IPS-20b (cell line): ENCODE measurements around the gene SETD1A.

ENCODE experiments used
- H3K27ac ChIP-seq: one replicate; pipeline ENCODE4 v1.5.1; 2013; ENCODE audit warnings: low read length
- H3K27me3 ChIP-seq: 2 replicates; pipeline ENCODE4 v1.6.1; 2013; ENCODE audit warnings: mild to moderate bottlenecking, low read length, inconsistent platforms; ENCODE audit not compliant: insufficient read depth
- H3K36me3 ChIP-seq: 2 replicates; pipeline ENCODE4 v1.6.1; 2013; ENCODE audit warnings: low read depth, mild to moderate bottlenecking, inconsistent platforms, low read length, moderate library complexity; ENCODE audit not compliant: insufficient read depth
- H3K4me1 ChIP-seq: 2 replicates; pipeline ENCODE4 v1.6.1; 2013; ENCODE audit warnings: mild to moderate bottlenecking, control low read depth, inconsistent platforms, low read length, moderate library complexity; ENCODE audit not compliant: insufficient read depth
- H3K4me3 ChIP-seq: 2 replicates; pipeline ENCODE4 v1.5.1; 2013; ENCODE audit warnings: mild to moderate bottlenecking, low read length, inconsistent platforms
- H3K9ac ChIP-seq: 2 replicates; pipeline ENCODE4 v1.6.1; 2013; ENCODE audit warnings: low read depth, mild to moderate bottlenecking, inconsistent platforms, low read length, moderate library complexity
- H3K9me3 ChIP-seq: 2 replicates; pipeline ENCODE4 v1.6.1; 2013; ENCODE audit warnings: mild to moderate bottlenecking, low read depth, low read length, inconsistent platforms; ENCODE audit not compliant: insufficient read depth

The SETD1A gene

GRCh38 chr16:30996985-30997724 is 39.6 kb downstream of the SETD1A start:
- no peaks in the 10 kb centered on the region for H3K36me3 ChIP-seq
- H3K27me3 ChIP-seq = peaks cover 26% of the 10 kb centered on the region

GRCh38 chr16:30997725-30998711 is 40.5 kb downstream of the SETD1A start:
- H3K4me1 ChIP-seq = peaks cover 5% of the 10 kb centered on the region; the same call in 1 of the 2 replicates
- H3K9ac ChIP-seq = peak overlapping the region; percentile 17; the same call in 1 of the 2 replicates
- peak overlapping the region; percentile 74 for H3K4me3 ChIP-seq
- peaks cover 26% of the 10 kb centered on the region for H3K27me3 ChIP-seq
- no peak overlapping the region for H3K27ac ChIP-seq
- no peaks in the 10 kb centered on the region for H3K36me3 ChIP-seq
- H3K9me3 ChIP-seq = no peaks in the 10 kb centered on the region

More at GRCh38 chr16:30996985-30997724, 39.6 kb downstream of the SETD1A start:
- Histone ChIP-seq H3K4me1 (peaks cover 5% of the 10 kb centered on the region; the same call in 1 of the 2 replicates), H3K27ac (no peak overlapping the region), H3K4me3 (peak overlapping the region; percentile 85), H3K9me3 (no peaks in the 10 kb centered on the region), H3K9ac (peak overlapping the region; percentile 70; the same call in 1 of the 2 replicates)

- Histone ChIP-seq H3K27me3 (peaks cover 26% of the 10 kb centered on the region), H3K27ac (no peak overlapping the region), H3K4me1 (peaks cover 5% of the 10 kb centered on the region; the same call in 1 of the 2 replicates), H3K9ac (no peak overlapping the region), H3K9me3 (no peaks in the 10 kb centered on the region), H3K36me3 (no peaks in the 10 kb centered on the region), H3K4me3 (no peak overlapping the region)
Measured at GRCh38 chr16:30998852-30999761, 41.6 kb downstream of the SETD1A start.

- H3K4me3 ChIP-seq = no peak overlapping the region
- no peak overlapping the region for H3K9ac ChIP-seq
- H3K9me3 ChIP-seq = no peaks in the 10 kb centered on the region
- H3K27ac ChIP-seq = no peak overlapping the region
- H3K27me3 ChIP-seq = peaks cover 26% of the 10 kb centered on the region
- peaks cover 5% of the 10 kb centered on the region; the same call in 1 of the 2 replicates for H3K4me1 ChIP-seq
- H3K36me3 ChIP-seq = no peaks in the 10 kb centered on the region
Measured at GRCh38 chr16:31000671-31001382, 43.3 kb downstream of the SETD1A start.

GRCh38 chr16:31001507-31002249 is 44.1 kb downstream of the SETD1A start:
- H3K27ac ChIP-seq = no peak overlapping the region
- no peak overlapping the region for H3K4me3 ChIP-seq
- peaks cover 5% of the 10 kb centered on the region; the same call in 1 of the 2 replicates for H3K4me1 ChIP-seq
- no peaks in the 10 kb centered on the region for H3K36me3 ChIP-seq
- H3K27me3 ChIP-seq = peaks cover 20% of the 10 kb centered on the region
- no peaks in the 10 kb centered on the region for H3K9me3 ChIP-seq
- no peak overlapping the region for H3K9ac ChIP-seq

- peaks cover 5% of the 10 kb centered on the region; the same call in 1 of the 2 replicates for H3K4me1 ChIP-seq
Measured at GRCh38 chr16:31002250-31002700, 44.7 kb downstream of the SETD1A start.

GRCh38 chr16:31002862-31003341 is 45.3 kb downstream of the SETD1A start:
- H3K9me3 ChIP-seq = no peaks in the 10 kb centered on the region
- peaks cover 14% of the 10 kb centered on the region for H3K27me3 ChIP-seq
- no peak overlapping the region for H3K4me3 ChIP-seq
- H3K27ac ChIP-seq = no peak overlapping the region
- H3K36me3 ChIP-seq = no peaks in the 10 kb centered on the region
- H3K4me1 ChIP-seq = peaks cover 5% of the 10 kb centered on the region; the same call in 1 of the 2 replicates
- no peak overlapping the region; the same call in 1 of the 2 replicates for H3K9ac ChIP-seq

More at GRCh38 chr16:31002250-31002700, 44.7 kb downstream of the SETD1A start:
- Histone ChIP-seq H3K9me3 (no peaks in the 10 kb centered on the region), H3K27me3 (peaks cover 20% of the 10 kb centered on the region), H3K36me3 (no peaks in the 10 kb centered on the region), H3K27ac (no peak overlapping the region), H3K4me3 (no peak overlapping the region), H3K9ac (peak overlapping the region; percentile 27; the same call in 1 of the 2 replicates)

- H3K27me3 ChIP-seq = peaks cover 6% of the 10 kb centered on the region; the same call in 1 of the 2 replicates
- no peak overlapping the region for H3K4me3 ChIP-seq
- H3K27ac ChIP-seq = no peak overlapping the region
- H3K4me1 ChIP-seq = no peaks in the 10 kb centered on the region; the same call in 1 of the 2 replicates
- no peaks in the 10 kb centered on the region for H3K36me3 ChIP-seq
- H3K9ac ChIP-seq = no peak overlapping the region
- H3K9me3 ChIP-seq = no peaks in the 10 kb centered on the region
Measured at GRCh38 chr16:31003744-31004143, 46.2 kb downstream of the SETD1A start.

- Histone ChIP-seq H3K9ac (no peak overlapping the region), H3K9me3 (no peaks in the 10 kb centered on the region), H3K4me1 (peaks cover 2% of the 10 kb centered on the region; the same call in 1 of the 2 replicates), H3K4me3 (no peak overlapping the region), H3K36me3 (no peaks in the 10 kb centered on the region), H3K27me3 (no peaks in the 10 kb centered on the region; the same call in 1 of the 2 replicates), H3K27ac (no peak overlapping the region)
Measured at GRCh38 chr16:31004658-31005057, 47.1 kb downstream of the SETD1A start.
